Keratinocyte (primary cell): ENCODE results near the gene STARD3. TPM values are rescaled to one million over a fixed set of nuclear protein-coding genes. Genes with fewer than 3 reads are reported as not detected.

Experiments used
- DNase-seq: peaks from one replicate; pipeline ENCODE4 v3.0.0-alpha.2; 2011; ENCODE audit warnings: low read depth, missing footprints, low spot score
- FAIRE-seq: peaks from 2 replicates; lab custom pipeline; 2011; peaks lifted over from hg19 to GRCh38; lab: Jason Lieb, UNC
- H2AFZ ChIP-seq: 2 replicates; pipeline ENCODE4 v1.6.0; 2012; ENCODE audit warnings: low read length, control low read depth, inconsistent platforms; ENCODE audit not compliant: control insufficient read depth
- H3K27ac ChIP-seq: 2 replicates; pipeline ENCODE4 v1.5.1; 2011; ENCODE audit warnings: low read length; ENCODE audit not compliant: control insufficient read depth, insufficient read depth
- H3K27me3 ChIP-seq: 3 replicates; pipeline ENCODE4 v1.6.0; 2011; ENCODE audit warnings: low read length; ENCODE audit not compliant: control insufficient read depth, insufficient read depth; ENCODE audit errors: extremely low read depth
- H3K36me3 ChIP-seq, 2 experiments: 2 replicates in 1 of 2; 3 replicates in 1 of 2; pipeline ENCODE4 v1.5.1; 2011; ENCODE audit warnings: low read length in 2 of 2, mild to moderate bottlenecking in 1 of 2; ENCODE audit not compliant: control insufficient read depth in 2 of 2, insufficient read depth in 2 of 2; ENCODE audit errors: extremely low read depth in 1 of 2
- H3K4me1 ChIP-seq: 3 replicates; pipeline ENCODE4 v1.5.1; 2011; ENCODE audit warnings: low read length; ENCODE audit not compliant: control insufficient read depth, insufficient read depth; ENCODE audit errors: extremely low read depth
- H3K4me2 ChIP-seq: 3 replicates; pipeline ENCODE4 v1.6.0; 2011; ENCODE audit warnings: low read depth, low read length; ENCODE audit not compliant: control insufficient read depth, insufficient read depth; ENCODE audit errors: extremely low read depth
- H3K4me3 ChIP-seq, 3 experiments: fragments of 200-600 bp in 1 of 3; sonication (generic) in 1 of 3; 2 replicates in 2 of 3; 3 replicates in 1 of 3; pipeline ENCODE4 v1.5.1; 2011 to 2016; ENCODE audit warnings: low read length in 3 of 3, mild to moderate bottlenecking in 3 of 3, control low read depth in 2 of 3, inconsistent platforms in 1 of 3, low read depth in 1 of 3, mixed read lengths in 1 of 3, mixed run types in 1 of 3, moderate library complexity in 1 of 3; ENCODE audit not compliant: control insufficient read depth in 2 of 3, insufficient read depth in 2 of 3; ENCODE audit errors: extremely low read depth in 1 of 3
- H3K79me2 ChIP-seq: 2 replicates; pipeline ENCODE4 v1.6.0; 2012; ENCODE audit warnings: low read length; ENCODE audit not compliant: control insufficient read depth, insufficient read depth
- H3K9ac ChIP-seq: 3 replicates; pipeline ENCODE4 v1.6.0; 2011; ENCODE audit warnings: low read length; ENCODE audit not compliant: control insufficient read depth, insufficient read depth; ENCODE audit errors: extremely low read depth
- H3K9me1 ChIP-seq: 3 replicates; pipeline ENCODE4 v1.6.0; 2011; ENCODE audit warnings: low read length; ENCODE audit not compliant: control insufficient read depth, insufficient read depth; ENCODE audit errors: extremely low read depth
- H3K9me3 ChIP-seq: 2 replicates; pipeline ENCODE4 v1.5.1; 2012; ENCODE audit warnings: low read depth, low read length; ENCODE audit not compliant: control insufficient read depth
- H4K20me1 ChIP-seq: 3 replicates; pipeline ENCODE4 v1.6.0; 2011; ENCODE audit warnings: low read length; ENCODE audit not compliant: control insufficient read depth, insufficient read depth; ENCODE audit errors: extremely low read depth
- EZH2 ChIP-seq: IDR thresholded peaks from one replicate; pipeline ENCODE4 v1.6.1; 2012; ENCODE audit warnings: inconsistent platforms, mild to moderate bottlenecking, low read length, moderate library complexity
- dilution Hi-C: fragments of 300-500 bp; cut with MboI; formaldehyde crosslinking; loops from one replicate; pipeline ENCODE4 v1.7.0; 2020; ENCODE audit warnings: low sequenced_read_pairs; ENCODE audit not compliant: extremely low pct_ligation_motif_present
- polyA plus RNA-seq, 5 experiments: library from polyadenylated mRNA; depleted of rRNA in 3 of 5; stranded (reverse) in 3 of 5; stranded (forward) in 1 of 5; unstranded in 1 of 5; fragments of >200 nt; gene quantifications; 1 replicate in 1 of 5; 2 replicates in 3 of 5; 3 replicates in 1 of 5; pipeline versions ENCODE4 v1.2.1 to v1.2.3, GENCODE V29; 2011 to 2012; ENCODE audit warnings: missing spikeins in 2 of 5, low read depth in 1 of 5, low replicate concordance in 1 of 5
- TF ChIP-seq, protein P1 (sequence below), 3 experiments: IDR thresholded peaks in 1 of 3; conservative IDR thresholded peaks in 1 of 3; optimal IDR thresholded peaks in 1 of 3; 2 replicates in 2 of 3; 3 replicates in 1 of 3; pipeline versions ENCODE3 to v1.5.1; 2011; ENCODE audit warnings: low read length in 3 of 3, mild to moderate bottlenecking in 3 of 3, moderate library complexity in 2 of 3, control low read depth in 1 of 3, inconsistent platforms in 1 of 3; ENCODE audit not compliant: insufficient read depth in 2 of 3; ENCODE audit errors: extremely low read depth in 1 of 3

STARD3 gene
- polyA plus RNA-seq, 1 donor (not counting 4 experiments of a cell fraction or from before 2014, with no cell fraction given), result 29.0 TPM

- FAIRE-seq, result no peak
- Histone ChIP-seq H3K4me1 (no peaks in the 10 kb centered on the region), H3K4me2 (no peak overlapping the region), H3K9ac (no peak overlapping the region), H2AFZ (no peak overlapping the region), H3K9me3 (no peaks in the 10 kb centered on the region), H4K20me1 (no peaks in the 10 kb centered on the region), H3K27me3 (peaks cover 53% of the 10 kb centered on the region), H3K36me3 (no peaks in the 10 kb centered on the region), H3K9me1 (no peaks in the 10 kb centered on the region), H3K4me3 (no peak overlapping the region), H3K27ac (no peak overlapping the region), H3K79me2 (no peaks in the 10 kb centered on the region)
- no peak for DNase-seq
- dilution Hi-C loops, result no loop called here
- TF ChIP-seq, protein P1, sequence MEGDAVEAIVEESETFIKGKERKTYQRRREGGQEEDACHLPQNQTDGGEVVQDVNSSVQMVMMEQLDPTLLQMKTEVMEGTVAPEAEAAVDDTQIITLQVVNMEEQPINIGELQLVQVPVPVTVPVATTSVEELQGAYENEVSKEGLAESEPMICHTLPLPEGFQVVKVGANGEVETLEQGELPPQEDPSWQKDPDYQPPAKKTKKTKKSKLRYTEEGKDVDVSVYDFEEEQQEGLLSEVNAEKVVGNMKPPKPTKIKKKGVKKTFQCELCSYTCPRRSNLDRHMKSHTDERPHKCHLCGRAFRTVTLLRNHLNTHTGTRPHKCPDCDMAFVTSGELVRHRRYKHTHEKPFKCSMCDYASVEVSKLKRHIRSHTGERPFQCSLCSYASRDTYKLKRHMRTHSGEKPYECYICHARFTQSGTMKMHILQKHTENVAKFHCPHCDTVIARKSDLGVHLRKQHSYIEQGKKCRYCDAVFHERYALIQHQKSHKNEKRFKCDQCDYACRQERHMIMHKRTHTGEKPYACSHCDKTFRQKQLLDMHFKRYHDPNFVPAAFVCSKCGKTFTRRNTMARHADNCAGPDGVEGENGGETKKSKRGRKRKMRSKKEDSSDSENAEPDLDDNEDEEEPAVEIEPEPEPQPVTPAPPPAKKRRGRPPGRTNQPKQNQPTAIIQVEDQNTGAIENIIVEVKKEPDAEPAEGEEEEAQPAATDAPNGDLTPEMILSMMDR (optimal IDR thresholded peaks at IDR 0.05 in 1 of 3, IDR thresholded peaks at IDR 0.05 in 1 of 3, conservative IDR thresholded peaks at IDR 0.05 in 1 of 3; ENCODE audit: extremely low read depth in 1 of 3, insufficient read depth in 2 of 3, low read length in 3 of 3), result no peak
- no peak for TF ChIP-seq EZH2
Measured at GRCh38 chr17:39611401-39612112, 25.4 kb upstream of the STARD3 start.

GRCh38 chr17:39612291-39612894, 24.6 kb upstream of the STARD3 start:
- H3K4me1 ChIP-seq, result no peaks in the 10 kb centered on the region
- H3K27ac ChIP-seq, result no peak overlapping the region
- no peak overlapping the region for H3K9ac ChIP-seq
- no peaks in the 10 kb centered on the region for H4K20me1 ChIP-seq
- H3K79me2 ChIP-seq, result no peaks in the 10 kb centered on the region
- no peak overlapping the region for H3K4me3 ChIP-seq
- no peaks in the 10 kb centered on the region for H3K9me1 ChIP-seq
- TF ChIP-seq EZH2, result no peak
- TF ChIP-seq, protein P1 (optimal IDR thresholded peaks at IDR 0.05 in 1 of 3, IDR thresholded peaks at IDR 0.05 in 1 of 3, conservative IDR thresholded peaks at IDR 0.05 in 1 of 3; ENCODE audit: extremely low read depth in 1 of 3, insufficient read depth in 2 of 3, low read length in 3 of 3), result no peak
- DNase-seq (no peak), FAIRE-seq (no peak)
- H3K27me3 ChIP-seq, result peaks cover 54% of the 10 kb centered on the region
- no peak overlapping the region for H2AFZ ChIP-seq
- dilution Hi-C loops, result no loop called here
- no peak overlapping the region for H3K4me2 ChIP-seq
- no peaks in the 10 kb centered on the region for H3K36me3 ChIP-seq
- H3K9me3 ChIP-seq, result no peaks in the 10 kb centered on the region
